Skeletal muscle satellite cell (primary cell): Measurements from ENCODE around the gene CGB3. TPM values are rescaled to one million over a fixed set of nuclear protein-coding genes. Genes with fewer than 3 reads are reported as not detected.
A peak's percentile ranks its signal among the peaks of the same experiment; 100 is the strongest.
"Not testable (repeated sequence)": the region's sequence is repeated elsewhere in the genome, so short reads cannot be mapped to it uniquely, and the experiment has no call there.

Experiments
- H3K27me3 ChIP-seq: 2 replicates; pipeline ENCODE4 v1.7.0; 2013; ENCODE audit warnings: low read length; ENCODE audit not compliant: control insufficient read depth, insufficient read depth
- H3K36me3 ChIP-seq: 2 replicates; pipeline ENCODE4 v1.7.0; 2013; ENCODE audit warnings: mild to moderate bottlenecking, control low read depth, low read length; ENCODE audit not compliant: insufficient read depth
- H3K4me1 ChIP-seq: 2 replicates; pipeline ENCODE4 v1.7.0; 2013; ENCODE audit warnings: low read length; ENCODE audit not compliant: control insufficient read depth, insufficient read depth
- H3K4me2 ChIP-seq: 2 replicates; pipeline ENCODE4 v1.7.0; 2013; ENCODE audit warnings: mild to moderate bottlenecking, low read length
- H3K4me3 ChIP-seq: 2 replicates; pipeline ENCODE4 v1.7.0; 2013; ENCODE audit warnings: low read length
- H3K9ac ChIP-seq: 2 replicates; pipeline ENCODE4 v1.7.0; 2013; ENCODE audit warnings: mild to moderate bottlenecking, low read depth, low read length, moderate library complexity
- H3K9me3 ChIP-seq: replicated peaks from 2 replicates; pipeline ENCODE4 v1.7.0; 2013; ENCODE audit warnings: mild to moderate bottlenecking, control low read depth, low read length
- total RNA-seq: library from RNA; depleted of rRNA; stranded (reverse); fragments of >200 nt; gene quantifications from 2 replicates; pipeline ENCODE4 v1.2.3, GENCODE V29; 2012; rRNA removed

CGB3 gene
- total RNA-seq = not detected in 2 replicates

- not testable (repeated sequence) for H3K27me3 ChIP-seq, H3K4me1 ChIP-seq, H3K9ac ChIP-seq, H3K36me3 ChIP-seq, H3K4me2 ChIP-seq, H3K9me3 ChIP-seq, H3K4me3 ChIP-seq
Observed at GRCh38 chr19:49024233-49024632, at the start of gene CGB3. Gene CGB3, minus strand, starts transcription at chr19:49024333. Its CDS starts 362 bp downstream, at chr19:49023971.

GRCh38 chr19:49071860-49072547 is 47.9 kb upstream of the CGB3 start:
- peak overlapping the region; percentile 56 for H3K4me2 ChIP-seq
- peaks cover 28% of the 10 kb centered on the region for H3K27me3 ChIP-seq
- H3K9me3 ChIP-seq = no peaks in the 10 kb centered on the region
- H3K36me3 ChIP-seq = no peaks in the 10 kb centered on the region
- no peak overlapping the region for H3K9ac ChIP-seq
- no peaks in the 10 kb centered on the region for H3K4me1 ChIP-seq
- peak overlapping the region; percentile 30 for H3K4me3 ChIP-seq

- Histone ChIP-seq H3K36me3 (no peaks in the 10 kb centered on the region), H3K27me3 (peaks cover 34% of the 10 kb centered on the region), H3K9ac (no peak overlapping the region), H3K4me1 (no peaks in the 10 kb centered on the region), H3K4me2 (no peak overlapping the region), H3K4me3 (no peak overlapping the region), H3K9me3 (no peaks in the 10 kb centered on the region)
Observed at GRCh38 chr19:49070416-49070815, 46.3 kb upstream of the CGB3 start.

GRCh38 chr19:49069026-49069425 is 44.9 kb upstream of the CGB3 start:
- no peak overlapping the region for H3K4me3 ChIP-seq

GRCh38 chr19:49067554-49067953 is 43.4 kb upstream of the CGB3 start:
- Histone ChIP-seq H3K4me3 (no peak overlapping the region), H3K4me1 (peaks cover 5% of the 10 kb centered on the region), H3K9ac (no peak overlapping the region), H3K27me3 (peaks cover 36% of the 10 kb centered on the region), H3K4me2 (no peak overlapping the region), H3K36me3 (no peaks in the 10 kb centered on the region), H3K9me3 (no peaks in the 10 kb centered on the region)

More at GRCh38 chr19:49069026-49069425, 44.9 kb upstream of the CGB3 start:
- Histone ChIP-seq H3K4me1 (peaks cover 5% of the 10 kb centered on the region), H3K27me3 (peaks cover 42% of the 10 kb centered on the region), H3K4me2 (no peak overlapping the region), H3K36me3 (no peaks in the 10 kb centered on the region), H3K9ac (no peak overlapping the region), H3K9me3 (no peaks in the 10 kb centered on the region)

- peaks cover 25% of the 10 kb centered on the region for H3K27me3 ChIP-seq
- H3K4me1 ChIP-seq = peaks cover 5% of the 10 kb centered on the region
- no peak overlapping the region for H3K9ac ChIP-seq
- no peaks in the 10 kb centered on the region for H3K36me3 ChIP-seq
- H3K9me3 ChIP-seq = no peaks in the 10 kb centered on the region
- H3K4me3 ChIP-seq = no peak overlapping the region
- H3K4me2 ChIP-seq = no peak overlapping the region
Observed at GRCh38 chr19:49065905-49066512, 41.9 kb upstream of the CGB3 start.

- peaks cover 5% of the 10 kb centered on the region for H3K4me1 ChIP-seq
- H3K4me3 ChIP-seq = no peak within 1 kb of the TSS
- peaks cover 21% of the 10 kb centered on the region for H3K27me3 ChIP-seq
- no peaks in the 10 kb centered on the region for H3K9me3 ChIP-seq
- H3K36me3 ChIP-seq = no peaks in the 10 kb centered on the region
- H3K4me2 ChIP-seq = peak within 1 kb of the TSS; percentile 44
- H3K9ac ChIP-seq = no peak within 1 kb of the TSS
Observed at GRCh38 chr19:49064768-49065611, 40.9 kb upstream of the CGB3 start, which contains the start of gene NTF4. Gene NTF4, minus strand, starts transcription at chr19:49064818. Its CDS starts 2,821 bp downstream, at chr19:49061997.

GRCh38 chr19:49064029-49064629 is 40.0 kb upstream of the CGB3 start:
- Histone ChIP-seq H3K4me3 (no peak overlapping the region), H3K27me3 (peaks cover 21% of the 10 kb centered on the region), H3K4me1 (peaks cover 5% of the 10 kb centered on the region), H3K9me3 (no peaks in the 10 kb centered on the region), H3K4me2 (peak overlapping the region; percentile 44), H3K36me3 (no peaks in the 10 kb centered on the region), H3K9ac (no peak overlapping the region)

- peaks cover 12% of the 10 kb centered on the region for H3K27me3 ChIP-seq
- H3K9ac ChIP-seq = no peak overlapping the region
- H3K36me3 ChIP-seq = no peaks in the 10 kb centered on the region
- H3K9me3 ChIP-seq = no peaks in the 10 kb centered on the region
- H3K4me2 ChIP-seq = no peak overlapping the region
- H3K4me1 ChIP-seq = peaks cover 20% of the 10 kb centered on the region
- H3K4me3 ChIP-seq = no peak overlapping the region
Observed at GRCh38 chr19:49061445-49061844, 37.3 kb upstream of the CGB3 start.

GRCh38 chr19:49061000-49061399 is 36.9 kb upstream of the CGB3 start:
- Histone ChIP-seq H3K36me3 (no peaks in the 10 kb centered on the region), H3K4me1 (peaks cover 21% of the 10 kb centered on the region), H3K4me3 (no peak overlapping the region), H3K9ac (no peak overlapping the region), H3K4me2 (no peak overlapping the region), H3K9me3 (no peaks in the 10 kb centered on the region), H3K27me3 (peaks cover 11% of the 10 kb centered on the region)

GRCh38 chr19:49059053-49059452 is 34.9 kb upstream of the CGB3 start:
- H3K4me3 ChIP-seq = no peak overlapping the region
- no peaks in the 10 kb centered on the region for H3K9me3 ChIP-seq
- H3K4me2 ChIP-seq = no peak overlapping the region
- H3K9ac ChIP-seq = no peak overlapping the region
- H3K27me3 ChIP-seq = peaks cover 3% of the 10 kb centered on the region
- peaks cover 16% of the 10 kb centered on the region for H3K4me1 ChIP-seq
- no peaks in the 10 kb centered on the region for H3K36me3 ChIP-seq
